ENCODE data around the gene CRYBG1.
"Not testable (repeated sequence)": the region's sequence is repeated elsewhere in the genome, so short reads cannot be mapped to it uniquely, and the experiment has no call there.

The CRYBG1 gene

GRCh38 chr6:106385530-106385929 is 25.0 kb downstream of the CRYBG1 start:
- Mint-ChIP-seq H3K36me3 (no peaks in the 10 kb centered on the region), H3K27me3 (no peaks in the 10 kb centered on the region), H3K9me3 (no peaks in the 10 kb centered on the region), H3K4me1 (peaks cover 8% of the 10 kb centered on the region), H3K27ac (no peak overlapping the region), H3K4me3 (no peak overlapping the region)
- ATAC-seq (ENCODE audit: low read depth) (no peak), DNase-seq (ENCODE audit: low spot score in 2 of 2) (no peak)

GRCh38 chr6:106387875-106388274 is 27.4 kb downstream of the CRYBG1 start:
- no peak for ATAC-seq (ENCODE audit: low read depth)
- Mint-ChIP-seq H3K9me3 (no peaks in the 10 kb centered on the region), H3K4me1 (no peaks in the 10 kb centered on the region), H3K27me3 (peaks cover 2% of the 10 kb centered on the region), H3K36me3 (no peaks in the 10 kb centered on the region), H3K27ac (no peak overlapping the region), H3K4me3 (no peak overlapping the region)
- no peak for DNase-seq (ENCODE audit: low spot score in 2 of 2)

GRCh38 chr6:106390088-106390487 is 29.6 kb downstream of the CRYBG1 start:
- Mint-ChIP-seq H3K4me3 (no peak overlapping the region), H3K4me1 (no peaks in the 10 kb centered on the region), H3K27me3 (peaks cover 5% of the 10 kb centered on the region), H3K9me3 (no peaks in the 10 kb centered on the region), H3K27ac (no peak overlapping the region), H3K36me3 (no peaks in the 10 kb centered on the region)
- ATAC-seq (ENCODE audit: low read depth) (no peak), DNase-seq (ENCODE audit: low spot score in 2 of 2) (no peak)

GRCh38 chr6:106396426-106397220 is 36.1 kb downstream of the CRYBG1 start:
- no peaks in the 10 kb centered on the region for H3K9me3 Mint-ChIP-seq
- ATAC-seq (ENCODE audit: low read depth) (no peak), DNase-seq (ENCODE audit: low spot score in 2 of 2) (no peak)
- no peak overlapping the region for H3K27ac Mint-ChIP-seq
- no peak overlapping the region for H3K4me3 Mint-ChIP-seq
- no peaks in the 10 kb centered on the region for H3K4me1 Mint-ChIP-seq
- H3K27me3 Mint-ChIP-seq: peaks cover 10% of the 10 kb centered on the region
- no peaks in the 10 kb centered on the region for H3K36me3 Mint-ChIP-seq

GRCh38 chr6:106397431-106397830 is 36.9 kb downstream of the CRYBG1 start:
- Mint-ChIP-seq H3K27ac (no peak overlapping the region), H3K36me3 (no peaks in the 10 kb centered on the region), H3K4me1 (no peaks in the 10 kb centered on the region), H3K4me3 (no peak overlapping the region), H3K27me3 (peaks cover 8% of the 10 kb centered on the region), H3K9me3 (no peaks in the 10 kb centered on the region)
- DNase-seq (ENCODE audit: low spot score in 2 of 2) (no peak), ATAC-seq (ENCODE audit: low read depth) (no peak)

GRCh38 chr6:106398621-106399020 is 38.1 kb downstream of the CRYBG1 start:
- Mint-ChIP-seq H3K27ac (no peak overlapping the region), H3K27me3 (peaks cover 4% of the 10 kb centered on the region), H3K4me3 (no peak overlapping the region), H3K9me3 (no peaks in the 10 kb centered on the region), H3K4me1 (no peaks in the 10 kb centered on the region), H3K36me3 (no peaks in the 10 kb centered on the region)
- no peak for ATAC-seq (ENCODE audit: low read depth)
- DNase-seq (ENCODE audit: low spot score in 2 of 2): no peak

GRCh38 chr6:106405044-106405443 is 44.5 kb downstream of the CRYBG1 start:
- not testable (repeated sequence) for H3K4me3 Mint-ChIP-seq; H3K4me1 Mint-ChIP-seq; H3K36me3 Mint-ChIP-seq; ATAC-seq (ENCODE audit: low read depth); H3K27ac Mint-ChIP-seq; DNase-seq (ENCODE audit: low spot score in 2 of 2)
- H3K9me3 Mint-ChIP-seq: peaks cover 13% of the 10 kb centered on the region
- peaks cover 17% of the 10 kb centered on the region for H3K27me3 Mint-ChIP-seq

GRCh38 chr6:106411056-106411455 is 50.5 kb downstream of the CRYBG1 start:
- Mint-ChIP-seq H3K27me3 (peaks cover 9% of the 10 kb centered on the region), H3K9me3 (peaks cover 11% of the 10 kb centered on the region), H3K27ac (no peak overlapping the region), H3K36me3 (peaks cover 2% of the 10 kb centered on the region), H3K4me3 (no peak overlapping the region), H3K4me1 (peaks cover 2% of the 10 kb centered on the region)
- ATAC-seq (ENCODE audit: low read depth) (no peak), DNase-seq (ENCODE audit: low spot score in 2 of 2) (no peak)

GRCh38 chr6:106411643-106412200 is 51.2 kb downstream of the CRYBG1 start:
- ATAC-seq (ENCODE audit: low read depth) (no peak), DNase-seq (ENCODE audit: low spot score in 2 of 2) (no peak)
- peaks cover 2% of the 10 kb centered on the region for H3K36me3 Mint-ChIP-seq
- peaks cover 8% of the 10 kb centered on the region for H3K27me3 Mint-ChIP-seq
- peaks cover 8% of the 10 kb centered on the region for H3K9me3 Mint-ChIP-seq
- H3K4me3 Mint-ChIP-seq: no peak overlapping the region
- no peak overlapping the region for H3K27ac Mint-ChIP-seq
- peaks cover 3% of the 10 kb centered on the region for H3K4me1 Mint-ChIP-seq

- Mint-ChIP-seq H3K27ac (no peak overlapping the region), H3K9me3 (no peaks in the 10 kb centered on the region), H3K27me3 (peaks cover 3% of the 10 kb centered on the region), H3K4me3 (no peak overlapping the region), H3K4me1 (peaks cover 3% of the 10 kb centered on the region), H3K36me3 (no peaks in the 10 kb centered on the region)
- DNase-seq (ENCODE audit: low spot score in 2 of 2): no peak
- ATAC-seq (ENCODE audit: low read depth): no peak
Observed at GRCh38 chr6:106413016-106413415, 52.5 kb downstream of the CRYBG1 start.

- peaks cover 3% of the 10 kb centered on the region for H3K4me1 Mint-ChIP-seq
- no peak for DNase-seq (ENCODE audit: low spot score in 2 of 2)
- H3K36me3 Mint-ChIP-seq: no peaks in the 10 kb centered on the region
- H3K4me3 Mint-ChIP-seq: no peak overlapping the region
- no peaks in the 10 kb centered on the region for H3K9me3 Mint-ChIP-seq
- no peak overlapping the region for H3K27ac Mint-ChIP-seq
- ATAC-seq (ENCODE audit: low read depth): no peak
- peaks cover 5% of the 10 kb centered on the region for H3K27me3 Mint-ChIP-seq
Observed at GRCh38 chr6:106413722-106414121, 53.2 kb downstream of the CRYBG1 start.

GRCh38 chr6:106415921-106416320 is 55.4 kb downstream of the CRYBG1 start:
- no peak for DNase-seq (ENCODE audit: low spot score in 2 of 2)
- Mint-ChIP-seq H3K4me1 (peaks cover 3% of the 10 kb centered on the region), H3K27me3 (peaks cover 9% of the 10 kb centered on the region), H3K4me3 (no peak overlapping the region), H3K36me3 (no peaks in the 10 kb centered on the region), H3K9me3 (no peaks in the 10 kb centered on the region), H3K27ac (no peak overlapping the region)
- ATAC-seq (ENCODE audit: low read depth): no peak

GRCh38 chr6:106417572-106418147 is 57.1 kb downstream of the CRYBG1 start:
- DNase-seq (ENCODE audit: low spot score in 2 of 2) (no peak), ATAC-seq (ENCODE audit: low read depth) (no peak)
- peaks cover 3% of the 10 kb centered on the region for H3K4me1 Mint-ChIP-seq
- H3K27ac Mint-ChIP-seq: no peak overlapping the region
- H3K9me3 Mint-ChIP-seq: no peaks in the 10 kb centered on the region
- H3K36me3 Mint-ChIP-seq: peaks cover 1% of the 10 kb centered on the region
- H3K27me3 Mint-ChIP-seq: peaks cover 15% of the 10 kb centered on the region
- H3K4me3 Mint-ChIP-seq: no peak overlapping the region

GRCh38 chr6:106419900-106420613 is 59.5 kb downstream of the CRYBG1 start:
- no peak for DNase-seq (ENCODE audit: low spot score in 2 of 2)
- Mint-ChIP-seq H3K9me3 (no peaks in the 10 kb centered on the region), H3K27me3 (peaks cover 15% of the 10 kb centered on the region), H3K4me3 (no peak overlapping the region), H3K36me3 (peaks cover 1% of the 10 kb centered on the region), H3K4me1 (peaks cover 3% of the 10 kb centered on the region), H3K27ac (no peak overlapping the region)
- ATAC-seq (ENCODE audit: low read depth): no peak
